Activated CD8-positive, alpha-beta memory T cell treated with anti-CD3 and anti-CD28 coated beads for 36 hours (primary cell): Measurements from ENCODE around the gene FOXN4. TPM values are rescaled to one million over a fixed set of nuclear protein-coding genes. Genes with fewer than 3 reads are reported as not detected.
"Not testable (repeated sequence)": the region's sequence is repeated elsewhere in the genome, so short reads cannot be mapped to it uniquely, and the experiment has no call there.

Experiments
- CTCF ChIA-PET: fragments of 350-600 bp; sonication (Branson Sonifier 250); formaldehyde crosslinking; loops from one replicate; lab custom pipeline; 2021; ENCODE audit warnings: antibody characterized with exemption; lab: Charles Lee
- POLR2A ChIA-PET: fragments of 350-600 bp; sonication (Branson Sonifier 250); formaldehyde crosslinking; loops from one replicate; lab custom pipeline; 2021; ENCODE audit warnings: antibody characterized with exemption; lab: Charles Lee
- total RNA-seq, 2 experiments: library from RNA; stranded (reverse); gene quantifications; one replicate each; pipeline ENCODE4 v1.2.3, GENCODE V29; 2021

Gene FOXN4, protein sequence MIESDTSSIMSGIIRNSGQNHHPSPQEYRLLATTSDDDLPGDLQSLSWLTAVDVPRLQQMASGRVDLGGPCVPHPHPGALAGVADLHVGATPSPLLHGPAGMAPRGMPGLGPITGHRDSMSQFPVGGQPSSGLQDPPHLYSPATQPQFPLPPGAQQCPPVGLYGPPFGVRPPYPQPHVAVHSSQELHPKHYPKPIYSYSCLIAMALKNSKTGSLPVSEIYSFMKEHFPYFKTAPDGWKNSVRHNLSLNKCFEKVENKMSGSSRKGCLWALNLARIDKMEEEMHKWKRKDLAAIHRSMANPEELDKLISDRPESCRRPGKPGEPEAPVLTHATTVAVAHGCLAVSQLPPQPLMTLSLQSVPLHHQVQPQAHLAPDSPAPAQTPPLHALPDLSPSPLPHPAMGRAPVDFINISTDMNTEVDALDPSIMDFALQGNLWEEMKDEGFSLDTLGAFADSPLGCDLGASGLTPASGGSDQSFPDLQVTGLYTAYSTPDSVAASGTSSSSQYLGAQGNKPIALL
- total RNA-seq: not detected

DNA sequence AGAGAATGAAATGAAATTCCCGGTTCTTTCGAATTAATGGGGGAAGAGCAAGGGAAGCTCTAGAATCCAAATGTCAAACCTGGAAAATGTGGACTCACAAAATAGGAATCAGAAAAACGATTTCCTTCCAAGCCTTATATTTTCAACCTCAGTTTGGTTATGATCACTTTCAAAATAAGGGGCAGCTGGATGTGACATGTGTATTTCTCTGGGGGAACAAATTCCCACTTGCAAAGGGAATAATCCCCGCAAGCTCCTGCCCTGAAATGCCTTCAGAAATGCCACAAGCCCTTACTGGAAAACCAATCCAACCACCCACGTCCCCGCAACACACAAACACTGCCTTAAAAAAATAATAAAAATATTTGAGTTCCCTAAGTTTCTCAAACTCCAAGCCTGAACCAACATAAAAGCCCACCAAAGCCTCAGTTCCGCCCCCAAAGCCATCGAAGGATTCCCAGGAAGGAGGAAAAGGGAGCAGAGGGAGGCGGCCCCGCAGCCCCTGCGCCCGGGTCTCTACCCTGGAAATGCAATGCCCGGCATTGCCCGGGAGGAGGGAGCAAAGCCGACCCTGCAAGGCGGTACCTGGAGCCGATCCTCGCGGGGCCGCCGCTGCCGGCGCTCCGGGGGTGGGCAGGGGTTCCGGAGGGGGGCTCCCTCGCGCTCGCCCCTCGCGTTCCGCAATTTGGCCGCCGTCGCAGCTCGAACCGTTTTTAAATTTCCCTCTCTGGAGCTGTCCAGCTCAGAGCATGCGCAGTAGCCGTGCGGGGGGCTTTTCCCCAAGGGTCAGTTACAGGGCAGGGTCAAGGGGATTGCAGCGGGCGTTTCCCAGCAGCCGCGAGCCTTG lies at the start of gene FOXN4:
TSS of gene FOXN4 (minus strand) at position 751 of the 847 bp plus-strand sequence. CDS start 963 bp downstream, outside the sequence.
- ChIA-PET CTCF (interaction anchor here (0.6 kb wide), 1 partner anchor 358 kb away, joined by 4 read pairs; no protein-coding TSS in a partner anchor), POLR2A (no interaction called here)

DNA sequence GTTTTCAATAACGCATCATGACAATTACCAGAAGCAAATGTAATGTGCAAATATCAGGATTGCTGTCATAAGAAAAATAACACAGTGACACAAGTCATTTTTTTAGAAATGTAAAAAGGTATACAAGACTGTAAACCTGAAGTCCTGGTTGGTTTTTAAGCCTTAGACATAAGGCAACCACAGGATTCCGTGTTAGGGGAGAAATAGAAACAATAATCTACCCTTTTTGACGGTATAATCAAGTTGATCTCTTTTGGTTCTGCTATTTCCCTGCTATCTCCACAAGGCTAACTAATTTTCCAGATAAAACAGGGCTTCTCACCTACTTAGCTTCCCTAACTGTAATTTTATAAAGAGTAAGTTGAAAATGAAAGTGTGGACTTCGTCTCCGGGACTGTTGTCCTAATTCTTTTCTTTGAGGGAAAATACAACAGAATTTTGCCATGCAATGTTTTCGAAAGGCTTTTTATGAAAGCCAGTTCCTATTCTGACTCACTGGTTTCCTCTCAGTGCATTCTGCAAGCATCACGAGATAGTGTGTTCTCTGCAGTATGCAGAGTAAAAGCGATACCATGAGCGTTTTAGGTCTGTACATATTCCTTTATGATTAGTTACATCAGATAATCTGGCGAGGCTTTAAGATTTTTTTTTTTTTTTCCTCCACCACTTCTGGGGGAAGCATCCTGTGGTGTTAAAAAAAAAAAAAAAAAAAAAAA lies 49.2 kb upstream of the FOXN4 start:
- ChIA-PET CTCF (no interaction called here), POLR2A (no interaction called here)

DNA sequence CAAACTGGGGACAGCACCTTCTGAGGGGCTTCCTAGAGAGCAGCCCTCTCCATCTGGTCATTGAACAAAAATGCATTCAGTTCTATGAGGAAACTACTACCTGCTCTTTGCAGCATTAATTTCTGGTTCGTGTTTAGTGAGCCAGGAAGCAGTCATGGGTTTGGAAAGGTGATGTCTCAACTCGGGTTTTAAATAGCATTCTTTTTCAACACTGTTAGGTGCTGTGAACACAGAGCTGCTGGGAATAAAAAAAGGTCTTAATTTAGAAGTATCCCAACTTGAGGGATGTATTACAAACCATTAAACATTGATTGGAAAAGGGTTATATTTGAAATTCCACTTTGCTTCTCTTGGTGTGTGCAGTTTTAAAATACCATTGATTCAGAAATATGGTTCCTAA lies 47.9 kb upstream of the FOXN4 start:
- CTCF ChIA-PET: no interaction called here

DNA sequence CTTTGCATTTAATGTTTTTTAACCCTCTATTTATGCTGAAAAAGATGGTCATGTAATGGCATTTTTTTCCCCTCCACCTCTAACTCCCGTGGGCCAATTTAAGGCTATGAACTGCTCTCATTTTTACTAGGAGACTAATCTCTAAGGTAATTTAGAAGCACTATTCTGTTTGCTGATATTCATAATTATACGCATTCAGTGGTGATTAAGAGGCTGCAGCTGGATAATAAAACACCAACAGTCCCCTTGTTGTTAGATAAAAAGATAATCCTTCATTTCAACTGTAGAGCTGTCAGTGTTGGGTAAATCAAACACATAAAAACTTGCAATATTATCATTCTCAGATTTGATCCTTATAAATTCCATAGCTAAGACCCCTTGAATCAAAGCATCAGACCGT lies 47.5 kb upstream of the FOXN4 start:
- ChIA-PET POLR2A (no interaction called here), CTCF (no interaction called here)

More for the DNA sequence above, 47.9 kb upstream of the FOXN4 start:
- POLR2A ChIA-PET: no interaction called here

DNA sequence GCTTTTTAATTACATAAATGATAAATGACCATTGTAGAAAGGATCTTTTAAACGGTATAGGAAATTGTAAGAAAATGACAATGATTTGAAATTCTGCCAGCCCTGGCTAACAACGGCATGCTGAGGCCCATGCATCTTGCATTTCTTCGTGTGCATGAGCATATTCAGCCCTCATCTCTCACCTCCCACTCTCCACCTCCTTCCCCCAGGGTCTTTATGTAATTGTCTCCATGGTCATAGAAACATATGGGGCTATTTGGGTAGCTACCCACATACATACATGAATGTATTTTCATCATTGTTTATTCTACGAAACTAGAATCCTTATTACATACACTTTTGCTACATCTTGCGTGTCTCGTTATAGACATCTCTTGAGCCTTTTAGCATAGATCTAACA lies 43.1 kb upstream of the FOXN4 start:
- ChIA-PET CTCF (no interaction called here), POLR2A (no interaction called here)

DNA sequence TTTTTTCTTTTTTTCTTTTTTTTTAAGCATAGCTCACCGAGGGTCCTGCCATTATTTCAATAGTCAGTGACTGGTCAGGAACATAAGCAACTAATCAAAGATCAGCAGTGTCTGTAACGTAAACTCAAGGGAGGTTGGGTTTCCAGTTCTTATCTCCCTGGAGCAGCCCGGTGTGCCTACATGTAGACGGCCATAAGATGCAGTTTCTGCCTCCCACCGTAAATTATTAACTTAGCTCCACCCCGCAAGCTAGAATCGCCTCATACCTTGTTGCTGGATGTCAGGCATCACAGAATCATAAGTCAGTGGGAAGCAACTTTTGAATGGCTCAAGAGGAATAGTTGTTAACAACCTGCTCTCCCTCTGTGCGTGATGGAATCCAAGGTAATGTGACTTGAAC lies 38.5 kb upstream of the FOXN4 start, which contains the start of gene MYO1H:
TSS of gene MYO1H (plus strand) at position 312 of the 400 bp plus-strand sequence. CDS start at position 373, 61 bp downstream.
- POLR2A ChIA-PET: no interaction called here
- CTCF ChIA-PET: no interaction called here

DNA sequence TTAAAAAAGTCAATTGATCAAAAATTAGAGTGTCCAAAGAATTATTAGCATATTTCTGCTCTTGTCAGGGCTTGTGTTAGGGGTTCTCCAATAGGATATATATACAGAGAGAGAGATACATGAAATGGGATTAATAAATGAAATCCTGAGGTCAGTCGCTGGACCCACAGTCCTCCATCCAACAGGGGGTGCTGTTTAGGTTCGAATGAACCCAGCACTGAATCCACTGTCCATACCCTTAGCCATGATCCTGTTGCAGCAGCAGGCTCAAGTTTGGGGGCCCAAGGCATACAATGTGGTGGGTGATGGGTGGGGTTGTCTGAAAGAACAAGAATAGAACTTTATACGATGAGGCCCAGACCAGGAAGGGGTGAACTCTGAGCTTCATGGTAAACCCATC lies 37.8 kb upstream of the FOXN4 start:
- CTCF ChIA-PET: no interaction called here
- POLR2A ChIA-PET: no interaction called here

DNA sequence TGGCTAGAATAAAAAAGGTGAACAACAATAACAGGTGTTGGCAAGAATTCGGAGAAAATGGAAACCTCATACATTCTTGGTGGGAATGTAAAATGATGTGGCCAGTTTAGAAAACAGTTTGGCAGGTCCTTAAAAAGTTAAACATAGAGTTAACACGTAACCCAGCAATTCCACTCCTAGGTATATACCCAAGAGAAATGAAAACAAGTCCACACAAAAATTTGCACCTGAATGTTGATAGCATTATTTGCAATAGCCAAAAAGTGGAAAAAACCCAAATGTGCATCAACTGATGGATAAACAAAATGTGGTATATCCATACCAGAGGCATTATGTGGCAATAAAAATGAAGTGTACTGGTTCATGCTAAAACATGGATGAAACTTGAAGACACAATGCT lies 36.3 kb upstream of the FOXN4 start:
- CTCF ChIA-PET: no interaction called here
- POLR2A ChIA-PET: no interaction called here

DNA sequence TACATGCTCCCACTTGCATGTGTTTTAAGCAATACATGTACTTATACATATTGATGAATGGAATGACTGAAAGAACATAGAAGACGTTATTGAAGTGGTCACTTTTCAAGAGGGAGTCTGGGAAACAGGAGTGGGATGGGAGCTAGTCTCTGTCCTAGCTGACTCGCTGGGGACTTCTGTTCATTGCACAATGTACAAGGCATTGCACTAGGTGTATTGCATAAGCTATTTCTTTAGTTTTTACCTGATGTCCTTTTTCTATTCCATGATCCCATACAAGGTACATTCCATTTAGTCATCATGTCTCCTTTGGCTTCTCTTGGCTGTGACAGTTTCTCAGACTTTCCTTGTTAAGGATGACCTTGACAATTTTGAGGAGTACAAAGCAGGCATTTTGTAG lies 34.6 kb upstream of the FOXN4 start:
- CTCF ChIA-PET: no interaction called here
- POLR2A ChIA-PET: no interaction called here

DNA sequence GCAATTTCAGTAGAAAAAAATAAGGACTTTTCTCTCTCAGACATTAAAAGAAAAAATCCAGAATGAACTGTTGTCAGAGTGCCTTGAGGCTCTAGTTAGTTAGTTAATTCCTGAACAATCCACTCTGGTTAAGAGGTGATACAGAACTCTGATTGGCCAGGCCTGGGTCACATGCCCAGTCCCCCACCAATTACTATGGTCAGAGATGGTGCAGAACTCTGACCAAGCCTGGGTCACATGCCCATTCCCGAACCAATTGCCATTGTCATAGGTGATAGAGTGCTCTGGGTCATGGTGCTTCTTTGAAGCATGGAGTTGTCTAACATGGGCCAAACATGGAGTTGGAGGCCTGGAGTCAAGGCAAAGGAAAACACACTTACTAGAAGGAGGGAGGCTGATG lies 27.5 kb upstream of the FOXN4 start:
- CTCF ChIA-PET: no interaction called here
- POLR2A ChIA-PET: no interaction called here

DNA sequence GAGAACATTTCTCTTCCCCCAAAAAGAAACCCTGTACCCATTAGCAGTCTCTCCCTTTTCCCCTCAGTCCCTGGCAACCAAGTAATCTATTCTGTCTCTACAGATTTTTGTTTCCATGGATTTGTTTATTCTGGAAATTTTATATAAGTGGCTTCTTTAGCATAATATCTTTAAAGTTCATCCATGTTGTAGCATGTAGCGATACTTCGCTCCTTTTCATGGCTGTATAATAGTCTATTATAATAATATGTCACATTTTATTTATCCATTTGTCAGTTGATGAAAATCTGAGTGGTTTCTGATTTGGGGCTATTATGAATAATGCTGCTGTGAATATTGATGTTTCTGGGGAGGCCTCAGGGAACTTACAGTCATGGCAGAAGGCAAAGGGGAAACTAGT lies 25.8 kb upstream of the FOXN4 start:
- CTCF ChIA-PET: interaction anchor here (0.6 kb wide), 1 partner anchor 11 kb away, joined by 3 read pairs; no protein-coding TSS in a partner anchor
- POLR2A ChIA-PET: no interaction called here

DNA sequence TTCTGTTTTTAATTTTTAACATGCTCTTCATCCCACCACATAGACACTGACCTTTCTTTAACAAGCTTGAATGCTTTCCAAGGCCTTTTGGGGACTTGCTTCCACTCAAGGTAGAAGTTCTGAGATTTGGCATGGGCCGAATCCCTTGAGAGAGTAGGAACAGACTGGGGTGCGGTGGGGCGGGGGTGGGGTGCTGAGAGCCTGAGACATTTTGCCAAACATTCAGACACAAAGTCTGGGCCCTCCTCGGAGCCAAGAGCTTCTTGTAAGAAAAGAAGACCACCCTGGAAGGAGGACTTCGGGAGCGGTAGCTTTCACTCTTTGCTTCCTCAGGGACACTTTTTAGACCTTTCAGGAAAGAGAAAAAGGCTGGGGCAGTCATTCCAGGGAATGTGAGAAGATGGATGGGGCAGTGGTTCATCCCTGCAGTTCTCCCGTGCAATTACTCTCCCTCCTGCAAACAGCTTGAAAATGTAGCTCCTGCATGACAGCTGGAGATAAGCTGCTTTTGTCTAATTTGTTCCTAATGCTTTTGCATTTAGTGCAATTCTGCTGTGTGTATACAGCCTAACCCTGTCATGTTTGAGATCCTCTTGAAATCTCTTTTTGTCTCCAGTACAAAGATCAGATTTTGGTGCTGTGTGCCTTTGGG lies 22.3 kb upstream of the FOXN4 start:
- CTCF ChIA-PET: no interaction called here
- POLR2A ChIA-PET: no interaction called here

DNA sequence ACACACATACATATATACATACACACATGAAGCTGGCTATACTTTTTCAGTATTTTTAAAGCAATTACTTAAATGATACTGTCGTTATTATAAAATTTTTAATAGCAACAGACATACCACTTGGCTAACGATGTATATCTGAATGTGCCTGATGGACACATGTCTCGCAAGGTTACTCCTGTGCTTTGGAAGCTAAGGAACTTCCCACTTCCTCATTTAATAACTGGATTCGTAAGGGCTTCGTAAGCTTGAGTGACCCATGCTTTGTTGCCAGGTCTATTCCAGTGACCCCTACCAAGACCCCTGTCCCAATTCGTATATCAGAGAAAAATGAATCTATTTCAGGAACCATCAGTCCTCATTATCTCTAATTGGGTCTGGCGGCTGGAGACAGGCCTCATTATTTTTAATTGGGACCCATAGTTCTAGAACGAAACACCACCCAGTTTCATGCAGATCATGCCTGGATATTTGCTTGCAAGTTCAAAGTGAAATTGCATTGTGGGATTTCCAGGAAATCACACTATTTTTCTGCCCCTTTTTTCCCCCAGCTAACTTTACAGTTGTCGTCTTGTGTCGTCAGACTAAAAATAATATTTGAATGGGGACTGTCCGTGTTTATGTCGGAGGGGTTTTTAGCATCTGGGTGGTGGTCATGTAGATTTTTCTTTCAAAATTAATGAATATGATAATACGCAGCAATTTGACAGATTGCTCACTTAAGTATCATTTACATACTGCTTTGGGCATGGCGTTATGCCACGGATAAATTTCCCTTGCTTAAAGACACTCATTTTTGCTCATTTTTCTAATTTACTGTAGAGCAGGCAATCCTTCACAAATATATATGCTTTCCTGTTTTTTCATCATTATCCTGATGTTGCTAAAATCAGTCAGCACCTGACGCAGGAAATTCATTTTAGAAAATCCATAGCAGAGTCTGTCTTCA lies 21.5 kb upstream of the FOXN4 start:
- POLR2A ChIA-PET: no interaction called here

DNA sequence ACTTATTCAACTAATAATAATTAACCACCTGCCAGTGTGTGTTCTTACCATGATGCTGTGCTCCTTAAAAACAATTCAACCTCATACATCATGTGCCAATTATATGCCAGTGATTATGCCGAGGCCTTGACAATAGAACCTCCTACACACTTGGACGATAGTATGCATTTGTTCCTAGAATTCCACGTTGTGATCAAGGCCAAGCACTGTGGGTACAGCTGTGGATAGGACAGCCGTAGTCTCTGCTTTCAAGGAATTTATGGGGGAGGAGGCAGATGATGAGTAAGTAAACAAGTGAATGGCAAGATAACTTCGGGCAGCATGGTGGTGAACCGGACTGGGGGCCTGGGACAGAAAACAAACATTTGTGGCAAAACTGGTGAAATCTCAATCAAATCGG lies 20.6 kb upstream of the FOXN4 start:
- ChIA-PET POLR2A (no interaction called here), CTCF (no interaction called here)

More for the DNA sequence above, 21.5 kb upstream of the FOXN4 start:
- CTCF ChIA-PET: no interaction called here

DNA sequence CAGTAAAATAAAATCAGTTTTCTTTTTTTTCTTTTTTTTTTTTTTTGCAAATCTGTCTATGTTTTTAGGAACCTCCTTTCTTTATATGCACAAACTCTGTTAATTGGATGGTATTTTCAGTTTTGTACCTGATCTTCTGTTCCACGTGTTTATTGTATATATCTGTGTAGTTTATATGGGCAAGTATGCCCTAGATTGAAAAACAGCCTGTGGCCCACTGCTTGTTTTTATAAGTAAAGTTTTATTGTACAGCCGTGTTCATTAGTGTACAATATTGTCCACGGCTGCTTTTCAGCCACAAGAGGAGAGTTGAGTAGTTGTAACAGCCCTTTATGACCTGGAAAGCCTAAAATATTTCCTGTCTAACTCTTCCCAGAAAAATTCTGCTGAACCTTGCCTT lies 19.9 kb upstream of the FOXN4 start:
- CTCF ChIA-PET: interaction anchor here (0.7 kb wide), 1 partner anchor 25 kb away, joined by 3 read pairs; no protein-coding TSS in a partner anchor
- POLR2A ChIA-PET: no interaction called here

DNA sequence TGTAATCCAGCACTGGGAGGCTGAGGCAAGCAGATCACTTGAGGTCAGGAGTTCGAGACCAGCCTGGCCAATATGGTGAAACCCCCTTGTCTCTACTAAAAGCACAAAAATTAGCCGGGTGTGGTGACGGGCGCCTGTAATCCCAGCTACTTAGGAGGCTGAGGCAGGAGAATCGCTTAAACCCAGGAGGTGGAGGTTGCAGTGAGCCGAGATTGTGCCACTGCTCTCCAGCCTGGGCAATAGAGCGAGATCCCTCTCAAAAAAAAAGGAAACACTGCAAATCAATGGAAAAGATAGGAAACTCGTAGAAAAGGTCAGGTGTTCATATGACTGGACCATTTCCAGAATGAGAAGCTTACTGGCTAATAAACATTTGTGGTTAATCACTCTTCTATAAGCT lies 12.2 kb upstream of the FOXN4 start:
- POLR2A ChIA-PET, CTCF ChIA-PET: not testable (repeated sequence)

DNA sequence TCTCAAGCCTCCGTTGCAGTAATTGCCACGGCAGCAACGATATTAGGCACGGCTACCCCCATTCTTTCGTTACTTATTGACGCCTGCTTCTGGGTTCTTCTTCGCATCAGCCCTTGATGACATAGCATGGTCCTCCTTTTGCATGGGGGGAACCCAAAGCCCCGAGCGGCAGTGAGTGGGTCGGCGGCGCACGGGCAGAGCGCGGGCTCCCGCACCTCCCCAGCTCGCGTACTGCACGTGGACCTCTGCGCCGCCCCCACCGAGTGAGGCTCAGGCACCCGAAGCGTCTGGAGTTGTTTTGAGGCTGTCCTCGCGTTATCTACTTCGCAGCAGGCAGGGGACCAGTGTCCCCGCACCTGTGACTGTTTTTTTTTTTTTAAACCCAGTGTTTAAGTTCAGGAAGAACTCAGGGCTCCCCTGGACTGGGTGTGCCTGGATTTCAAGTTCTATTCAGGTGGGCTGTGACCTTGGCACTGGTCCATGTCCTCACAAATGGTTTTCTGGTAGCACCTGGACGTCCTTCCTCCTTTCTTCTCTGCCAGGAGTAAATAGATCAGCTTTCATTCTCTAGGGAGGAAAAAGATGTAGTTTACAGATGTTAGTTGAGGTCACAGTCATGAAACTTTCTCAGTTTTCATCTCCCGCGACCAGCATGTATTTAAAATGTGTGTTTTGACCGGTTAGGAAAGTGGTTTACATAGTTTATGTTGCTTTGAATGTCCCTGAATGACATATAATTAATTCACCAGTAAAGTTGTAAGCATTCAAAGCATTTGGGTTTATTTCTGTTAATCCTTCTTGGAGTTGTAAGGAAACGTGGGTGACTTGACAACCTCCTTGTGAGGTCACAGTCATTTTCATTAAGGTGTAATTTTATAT lies 1.4 kb upstream of the FOXN4 start:
- POLR2A ChIA-PET: no interaction called here

More for the DNA sequence above, 1.4 kb upstream of the FOXN4 start:
- CTCF ChIA-PET: no interaction called here
